DOHH2 (cell line): Measurements from ENCODE around the gene RXFP4.

Experiments
- CTCF ChIP-seq: fragments of 200-600 bp; sonication (generic); IDR thresholded peaks from one replicate; pipeline ENCODE4 v1.5.1; 2014; ENCODE audit warnings: antibody characterized with exemption, mild to moderate bottlenecking, low read depth, low read length; ENCODE audit not compliant: poor library complexity, severe bottlenecking
- EZH2phosphoT487 ChIP-seq: fragments of 200-600 bp; sonication (generic); IDR thresholded peaks from 2 replicates; pipeline ENCODE4 v1.6.1; 2017; ENCODE audit warnings: borderline replicate concordance, mild to moderate bottlenecking, antibody characterized with exemption, low read length, moderate library complexity, mixed read lengths

DNA sequence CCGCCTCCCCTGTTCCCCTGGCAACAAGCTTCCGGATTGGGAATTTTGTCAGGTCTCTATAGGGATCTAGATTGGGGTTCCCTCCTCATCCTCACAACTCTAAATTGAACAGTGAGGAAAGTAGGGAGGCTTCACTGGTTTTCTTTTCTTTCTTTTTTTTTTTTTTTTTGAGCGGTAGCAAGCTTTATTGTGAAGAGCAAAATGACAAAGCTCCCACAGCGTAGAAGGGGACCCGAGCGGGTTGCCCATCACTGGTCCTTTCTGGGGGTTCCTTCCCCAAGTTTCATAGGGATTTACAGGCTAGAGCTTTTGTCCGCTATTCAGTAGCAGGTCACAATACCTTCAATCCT lies 26.6 kb downstream of the RXFP4 start:
- TF ChIP-seq CTCF = no peak
- TF ChIP-seq EZH2phosphoT487 = no peak
